CD8-positive, alpha-beta memory T cell (primary cell): ENCODE results near the gene CCM2L. TPM values are rescaled to one million over a fixed set of nuclear protein-coding genes. Genes with fewer than 3 reads are reported as not detected.

ENCODE experiments used
- CTCF ChIA-PET: fragments of 350-600 bp; sonication (Branson Sonifier 250); formaldehyde crosslinking; loops from one replicate; lab custom pipeline; 2021; ENCODE audit warnings: antibody characterized with exemption; lab: Charles Lee
- POLR2A ChIA-PET: fragments of 350-600 bp; sonication (Branson Sonifier 250); formaldehyde crosslinking; loops from one replicate; lab custom pipeline; 2021; ENCODE audit warnings: antibody characterized with exemption; lab: Charles Lee
- DNase-seq, 5 donors: peaks; one replicate each; pipeline versions ENCODE4 v3.0.0 to v3.0.0-alpha.2; 2020 to 2022; ENCODE audit warnings: mixed read lengths in 1 of 5
- H3K27ac ChIP-seq: one replicate; pipeline ENCODE4 v1.7.0; 2013; ENCODE audit warnings: low read depth, mild to moderate bottlenecking, low read length, moderate library complexity
- H3K27me3 ChIP-seq: 2 replicates; pipeline ENCODE4 v1.7.0; 2013; ENCODE audit warnings: low read length, mild to moderate bottlenecking; ENCODE audit not compliant: insufficient read depth, poor library complexity, severe bottlenecking
- H3K36me3 ChIP-seq: 2 replicates; pipeline ENCODE4 v1.7.0; 2013; ENCODE audit warnings: mild to moderate bottlenecking, low read length, moderate library complexity; ENCODE audit not compliant: insufficient read depth
- H3K4me1 ChIP-seq: 2 replicates; pipeline ENCODE4 v1.7.0; 2013; ENCODE audit warnings: mild to moderate bottlenecking, low read length, moderate library complexity; ENCODE audit not compliant: insufficient read depth
- H3K4me3 ChIP-seq: 2 replicates; pipeline ENCODE4 v1.7.0; 2013; ENCODE audit warnings: mild to moderate bottlenecking, low read length
- H3K9me3 ChIP-seq: 2 replicates; pipeline ENCODE4 v1.7.0; 2013; ENCODE audit warnings: mild to moderate bottlenecking, low read length
- H3K27ac Mint-ChIP-seq, 8 donors: one replicate each; pipeline ENCODE4 v1.8.0; 2020 to 2021; ENCODE audit warnings: mixed read lengths in 8 of 8, mild to moderate bottlenecking in 6 of 8, inconsistent platforms in 3 of 8, moderate library complexity in 3 of 8
- H3K27me3 Mint-ChIP-seq, 2 donors: one replicate each; pipeline ENCODE4 v1.8.0; 2020 to 2021; ENCODE audit warnings: mixed read lengths in 2 of 2, mild to moderate bottlenecking in 1 of 2, moderate library complexity in 1 of 2
- H3K36me3 Mint-ChIP-seq, 3 donors: one replicate each; pipeline ENCODE4 v1.8.0; 2020 to 2021; ENCODE audit warnings: mixed read lengths in 3 of 3, inconsistent platforms in 1 of 3, mild to moderate bottlenecking in 1 of 3
- H3K4me1 Mint-ChIP-seq, 3 donors: one replicate each; pipeline ENCODE4 v1.8.0; 2020 to 2021; ENCODE audit warnings: mixed read lengths in 3 of 3, inconsistent platforms in 1 of 3, mild to moderate bottlenecking in 1 of 3
- H3K4me3 Mint-ChIP-seq, 7 donors: one replicate each; pipeline ENCODE4 v1.8.0; 2020 to 2021; ENCODE audit warnings: mixed read lengths in 7 of 7, mild to moderate bottlenecking in 6 of 7, moderate library complexity in 4 of 7, inconsistent platforms in 2 of 7
- H3K9me3 Mint-ChIP-seq, 5 donors: one replicate each; pipeline ENCODE4 v1.8.0; 2020 to 2022; ENCODE audit warnings: mixed read lengths in 5 of 5, mild to moderate bottlenecking in 3 of 5, moderate library complexity in 2 of 5, inconsistent platforms in 1 of 5
- polyA plus RNA-seq: library from polyadenylated mRNA; unstranded; fragments of 300-500 nt; fragmentation: Illumina TruSeq; gene quantifications from one replicate; pipeline ENCODE4 v1.2.3, GENCODE V29; 2021
- total RNA-seq, 2 experiments: library from RNA; stranded (reverse); gene quantifications; one replicate each; pipeline ENCODE4 v1.2.3, GENCODE V29; 2021

The CCM2L gene
- total and polyA plus RNA-seq, 3 experiments from 2014 or later: not detected

DNA sequence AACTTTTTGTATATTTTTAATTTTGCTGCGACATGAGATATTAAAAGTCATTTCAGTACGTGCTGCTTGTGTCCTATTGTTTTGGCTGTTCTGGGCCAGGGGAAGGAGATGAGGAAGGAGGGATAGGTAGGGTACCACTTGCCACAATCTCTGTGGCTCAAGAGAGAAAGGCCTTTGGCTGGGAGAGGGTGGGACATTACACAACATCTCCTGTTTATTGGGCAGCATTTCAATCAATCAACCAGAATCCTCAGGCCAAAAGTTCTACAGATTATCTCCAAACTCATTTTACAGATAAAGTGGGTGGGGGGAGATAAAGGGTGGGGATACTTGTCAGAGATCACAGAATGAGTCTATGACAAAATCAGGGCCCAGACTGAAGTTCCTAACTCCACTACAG, 6.9 kb upstream of the CCM2L start:
- Histone ChIP-seq H3K27me3 (no peaks in the 10 kb centered on the region), H3K4me3 (no peak overlapping the region), H3K9me3 (no peaks in the 10 kb centered on the region), H3K27ac (no peak overlapping the region), H3K36me3 (no peaks in the 10 kb centered on the region), H3K4me1 (no peaks in the 10 kb centered on the region)
- no peak overlapping the region for H3K4me3 Mint-ChIP-seq
- no peaks in the 10 kb centered on the region for H3K4me1 Mint-ChIP-seq
- H3K27me3 Mint-ChIP-seq: peaks cover 5 to 8% of the 10 kb centered on the region in 2 donors
- DNase-seq: no peak
- no peaks in the 10 kb centered on the region for H3K9me3 Mint-ChIP-seq
- POLR2A ChIA-PET: no interaction called here
- CTCF ChIA-PET: no interaction called here
- H3K27ac Mint-ChIP-seq: no peak overlapping the region
- no peaks in the 10 kb centered on the region for H3K36me3 Mint-ChIP-seq

GRCh38 chr20:32004963-32005362, 5.3 kb upstream of the CCM2L start:
- H3K27ac Mint-ChIP-seq: no peak overlapping the region

GRCh38 chr20:32006053-32006452, 4.2 kb upstream of the CCM2L start:
- Histone ChIP-seq H3K36me3 (no peaks in the 10 kb centered on the region), H3K4me3 (no peak overlapping the region), H3K4me1 (no peaks in the 10 kb centered on the region), H3K9me3 (no peaks in the 10 kb centered on the region), H3K27ac (no peak overlapping the region), H3K27me3 (no peaks in the 10 kb centered on the region)
- POLR2A ChIA-PET: no interaction called here
- Mint-ChIP-seq H3K27me3 (peaks cover 7 to 16% of the 10 kb centered on the region in 2 donors), H3K9me3 (no peaks in the 10 kb centered on the region), H3K4me1 (no peaks in the 10 kb centered on the region), H3K27ac (peak overlapping the region in 1 of 8 donors; percentile 28), H3K4me3 (no peak overlapping the region), H3K36me3 (no peaks in the 10 kb centered on the region)
- CTCF ChIA-PET: no interaction called here
- peak in 1 of 5 donors; percentile 4 for DNase-seq

More at GRCh38 chr20:32004963-32005362, 5.3 kb upstream of the CCM2L start:
- no peaks in the 10 kb centered on the region for H3K9me3 ChIP-seq
- H3K4me1 Mint-ChIP-seq: no peaks in the 10 kb centered on the region
- peaks cover 4 to 10% of the 10 kb centered on the region in 2 donors for H3K27me3 Mint-ChIP-seq
- H3K27ac ChIP-seq: no peak overlapping the region
- H3K36me3 Mint-ChIP-seq: no peaks in the 10 kb centered on the region
- CTCF ChIA-PET: no interaction called here
- H3K9me3 Mint-ChIP-seq: no peaks in the 10 kb centered on the region
- no peak overlapping the region for H3K4me3 ChIP-seq
- H3K36me3 ChIP-seq: no peaks in the 10 kb centered on the region
- H3K4me1 ChIP-seq: no peaks in the 10 kb centered on the region
- POLR2A ChIA-PET: no interaction called here
- no peaks in the 10 kb centered on the region for H3K27me3 ChIP-seq
- peak in 1 of 5 donors; percentile 8 for DNase-seq
- no peak overlapping the region for H3K4me3 Mint-ChIP-seq

DNA sequence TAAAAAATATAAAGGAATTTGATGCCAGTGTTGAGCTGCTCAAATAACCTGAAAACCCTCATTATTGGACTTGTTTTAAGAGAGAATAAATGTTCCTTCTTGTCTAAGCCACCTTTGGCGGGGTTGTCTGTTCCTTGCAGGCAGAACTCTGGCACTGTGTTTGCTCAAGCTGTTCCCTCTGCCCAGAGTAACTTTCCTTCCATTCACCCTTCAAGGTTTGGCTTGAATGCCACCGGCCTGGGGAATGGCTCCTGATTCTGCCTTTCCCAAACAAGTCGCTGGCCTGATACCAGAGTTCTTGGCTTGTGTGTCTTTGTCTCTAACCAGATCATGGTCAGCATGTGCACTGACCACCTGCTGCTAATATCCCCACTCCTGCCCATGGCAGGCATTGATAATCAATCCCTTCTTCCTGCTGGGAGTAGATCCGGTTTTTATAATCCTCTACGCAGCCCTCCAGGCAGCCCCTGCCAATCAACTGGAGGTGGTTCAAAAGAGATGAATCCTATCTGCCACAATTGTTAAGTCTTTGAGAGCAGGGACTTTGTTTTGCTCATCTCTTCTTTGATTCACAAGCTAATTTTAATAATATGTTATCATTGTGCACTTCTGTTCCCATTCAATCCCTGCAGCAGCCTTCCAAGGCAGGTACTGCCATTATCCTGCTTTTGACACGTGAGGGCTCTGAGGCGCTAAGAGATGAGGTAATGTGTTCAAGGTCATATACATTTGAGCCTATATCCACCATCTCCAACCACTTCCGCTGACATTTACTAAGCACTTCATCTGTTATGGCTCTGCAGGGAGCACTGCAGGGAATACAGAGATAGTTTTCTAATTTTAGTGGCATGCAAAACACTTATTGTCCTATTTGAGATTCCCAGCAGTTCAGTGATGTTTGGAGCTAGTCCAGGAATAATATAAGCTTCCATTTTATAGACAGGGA, 3.1 kb upstream of the CCM2L start:
- peak in 1 of 5 donors; percentile 1 for DNase-seq
- no peaks in the 10 kb centered on the region for H3K4me1 Mint-ChIP-seq
- no peak overlapping the region for H3K27ac Mint-ChIP-seq
- CTCF ChIA-PET: interaction anchor here (1.4 to 1.5 kb wide), 2 partner anchors 10 to 54 kb away, joined by 4 to 5 read pairs; no protein-coding TSS in a partner anchor
- H3K4me3 ChIP-seq: no peak overlapping the region
- H3K9me3 ChIP-seq: no peaks in the 10 kb centered on the region
- H3K27me3 Mint-ChIP-seq: peaks cover 5 to 24% of the 10 kb centered on the region in 2 donors
- H3K27ac ChIP-seq: no peak overlapping the region
- no peaks in the 10 kb centered on the region for H3K9me3 Mint-ChIP-seq
- H3K4me3 Mint-ChIP-seq: no peak overlapping the region
- no peaks in the 10 kb centered on the region for H3K4me1 ChIP-seq
- no peaks in the 10 kb centered on the region for H3K27me3 ChIP-seq
- POLR2A ChIA-PET: no interaction called here
- H3K36me3 ChIP-seq: no peaks in the 10 kb centered on the region
- no peaks in the 10 kb centered on the region for H3K36me3 Mint-ChIP-seq

DNA sequence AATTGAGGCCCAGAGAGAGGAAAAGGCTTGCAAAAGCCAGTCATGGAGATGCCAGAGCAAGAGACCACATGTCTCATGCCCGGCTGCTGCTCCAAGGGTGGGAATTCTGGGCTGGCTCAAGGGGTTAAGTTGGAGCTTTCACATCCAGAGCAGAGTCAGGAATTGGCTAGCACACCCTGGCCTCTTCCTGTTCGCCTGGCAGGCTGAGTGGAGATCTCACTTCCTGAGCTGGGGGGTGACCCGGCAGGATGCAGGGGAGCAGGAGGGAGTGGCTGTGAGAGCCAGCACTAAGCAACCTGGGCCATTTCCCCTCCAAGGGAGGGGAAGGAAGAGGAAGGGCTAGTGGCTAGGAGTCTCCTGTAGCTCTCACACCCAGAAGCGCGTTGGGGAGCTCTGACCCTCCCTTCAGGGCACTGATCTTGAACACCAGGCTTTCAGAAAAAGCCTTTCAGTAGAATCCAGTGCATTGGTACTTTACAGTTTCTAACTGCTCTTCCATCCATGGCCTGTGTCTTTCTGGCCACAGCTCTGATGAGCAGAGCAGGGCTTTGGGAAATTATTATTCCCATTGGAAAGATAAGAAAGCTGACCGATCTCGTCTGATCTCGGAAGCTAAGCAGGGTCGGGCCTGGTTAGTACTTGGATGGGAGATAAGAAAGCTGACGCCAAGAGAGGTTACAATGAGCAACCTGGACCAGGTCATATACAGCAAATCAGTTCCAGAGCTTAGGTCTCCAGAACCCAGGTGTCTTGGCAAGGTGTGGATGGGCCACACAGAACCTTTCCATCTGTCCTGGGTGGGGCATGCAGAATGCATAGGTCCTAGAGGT, 2.2 kb upstream of the CCM2L start:
- H3K27ac ChIP-seq: no peak overlapping the region
- H3K9me3 Mint-ChIP-seq: no peaks in the 10 kb centered on the region
- no peaks in the 10 kb centered on the region for H3K9me3 ChIP-seq
- no peak overlapping the region for H3K4me3 Mint-ChIP-seq
- no peaks in the 10 kb centered on the region for H3K4me1 Mint-ChIP-seq
- H3K4me3 ChIP-seq: no peak overlapping the region
- POLR2A ChIA-PET: no interaction called here
- H3K27ac Mint-ChIP-seq: no peak overlapping the region
- CTCF ChIA-PET: interaction anchor here (1.4 to 1.5 kb wide), 2 partner anchors 10 to 55 kb away, joined by 4 to 5 read pairs; no protein-coding TSS in a partner anchor
- H3K27me3 ChIP-seq: no peaks in the 10 kb centered on the region
- peaks cover 5 to 29% of the 10 kb centered on the region in 2 donors for H3K27me3 Mint-ChIP-seq
- peak in 1 of 5 donors; percentile 12 for DNase-seq
- no peaks in the 10 kb centered on the region for H3K4me1 ChIP-seq
- no peaks in the 10 kb centered on the region for H3K36me3 ChIP-seq
- H3K36me3 Mint-ChIP-seq: no peaks in the 10 kb centered on the region

- H3K27ac Mint-ChIP-seq: no peak overlapping the region
These were observed 674 bp upstream of the CCM2L start for GRCh38 chr20:32009564-32009963.

DNA sequence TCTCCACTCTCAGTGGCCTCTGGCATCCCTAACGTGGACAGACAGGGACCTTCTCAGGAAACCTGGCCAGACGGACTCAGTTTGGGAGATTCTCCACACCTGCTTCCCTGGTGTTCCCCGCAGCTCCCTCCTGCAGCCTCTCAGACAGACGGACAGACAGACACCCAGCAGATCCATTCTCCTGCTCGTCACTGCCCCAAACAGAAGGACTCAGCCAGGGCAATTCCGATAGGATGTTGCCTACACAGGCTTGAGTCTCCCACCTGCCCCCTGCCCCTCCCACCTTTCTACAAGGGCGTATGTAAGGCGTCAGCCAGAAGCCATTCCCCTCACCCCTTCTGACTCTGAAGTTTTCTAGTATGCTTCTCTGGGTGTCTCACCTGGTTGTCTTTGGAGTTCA, 428 bp downstream of the CCM2L start:
- DNase-seq: peak in 1 of 5 donors; percentile 33
- H3K27me3 Mint-ChIP-seq: peaks cover 16 to 43% of the 10 kb centered on the region in 2 donors
- Histone ChIP-seq H3K4me1 (no peaks in the 10 kb centered on the region), H3K27ac (no peak overlapping the region), H3K9me3 (no peaks in the 10 kb centered on the region), H3K4me3 (no peak overlapping the region), H3K27me3 (no peaks in the 10 kb centered on the region), H3K36me3 (no peaks in the 10 kb centered on the region)
- H3K36me3 Mint-ChIP-seq: no peaks in the 10 kb centered on the region
- ChIA-PET POLR2A (no interaction called here), CTCF (no interaction called here)
- H3K9me3 Mint-ChIP-seq: no peaks in the 10 kb centered on the region
- H3K27ac Mint-ChIP-seq: no peak overlapping the region
- H3K4me3 Mint-ChIP-seq: no peak overlapping the region
- H3K4me1 Mint-ChIP-seq: no peaks in the 10 kb centered on the region

More at GRCh38 chr20:32009564-32009963, 674 bp upstream of the CCM2L start:
- no peak overlapping the region for H3K4me3 Mint-ChIP-seq
- Histone ChIP-seq H3K27me3 (no peaks in the 10 kb centered on the region), H3K4me3 (no peak overlapping the region), H3K36me3 (no peaks in the 10 kb centered on the region), H3K27ac (no peak overlapping the region), H3K4me1 (no peaks in the 10 kb centered on the region), H3K9me3 (no peaks in the 10 kb centered on the region)
- H3K36me3 Mint-ChIP-seq: no peaks in the 10 kb centered on the region
- ChIA-PET CTCF (no interaction called here), POLR2A (no interaction called here)
- no peak for DNase-seq
- H3K27me3 Mint-ChIP-seq: peaks cover 5 to 32% of the 10 kb centered on the region in 2 donors
- H3K4me1 Mint-ChIP-seq: no peaks in the 10 kb centered on the region
- no peaks in the 10 kb centered on the region for H3K9me3 Mint-ChIP-seq
